ENCODE measurements around the gene GATA5. TPM values are rescaled to one million over a fixed set of nuclear protein-coding genes. Genes with fewer than 3 reads are reported as not detected.

GATA5 gene
- total RNA-seq, 1 donor from 2014 or later: not detected

- no peaks in the 10 kb centered on the region for H3K4me1 ChIP-seq (ENCODE audit: insufficient read depth, low read length)
- no peaks in the 10 kb centered on the region for H3K79me2 ChIP-seq (ENCODE audit: insufficient read depth, low read length)
- DNase-seq (ENCODE audit: low read depth) (no peak), FAIRE-seq (no peak)
- H2AFZ ChIP-seq (ENCODE audit: low read depth, low read length): no peak overlapping the region
- no peak overlapping the region for H3K4me3 ChIP-seq (ENCODE audit: insufficient read depth, low read depth, low read length)
- Mint-ChIP-seq H3K9me3 (ENCODE audit: unreplicated experiment) (peaks cover 3% of the 10 kb centered on the region), H3K27me3 (ENCODE audit: low read depth, unreplicated experiment) (peaks cover 22% of the 10 kb centered on the region), H3K27ac (ENCODE audit: unreplicated experiment) (no peak overlapping the region), H3K4me3 (ENCODE audit: unreplicated experiment) (no peak overlapping the region), H3K4me1 (ENCODE audit: low read depth, unreplicated experiment) (peaks cover 2% of the 10 kb centered on the region), H3K36me3 (ENCODE audit: low read depth, unreplicated experiment) (no peaks in the 10 kb centered on the region)
- no peaks in the 10 kb centered on the region for H3K27me3 ChIP-seq (ENCODE audit: insufficient read depth, low read length)
- no peaks in the 10 kb centered on the region for H4K20me1 ChIP-seq (ENCODE audit: insufficient read depth, low read length)
- no peak overlapping the region for H3K27ac ChIP-seq (ENCODE audit: low read depth, low read length)
- no peaks in the 10 kb centered on the region for H3K9me3 ChIP-seq (ENCODE audit: insufficient read depth, low read depth, low read length)
- no peak for TF ChIP-seq EZH2 (IDR thresholded peaks at IDR 0.05; ENCODE audit: insufficient read depth, low read length)
- TF ChIP-seq CTCF (IDR thresholded peaks at IDR 0.05; ENCODE audit: insufficient read depth, low read depth, low read length): no peak
- no peaks in the 10 kb centered on the region for H3K36me3 ChIP-seq (ENCODE audit: insufficient read depth, low read length)
- H3K9ac ChIP-seq (ENCODE audit: low read length): no peak overlapping the region
- no peak overlapping the region for H3K4me2 ChIP-seq (ENCODE audit: low read length)
Measured at GRCh38 chr20:62506791-62507190, 31.0 kb upstream of the GATA5 start.

GRCh38 chr20:62506087-62506486 lies 30.3 kb upstream of the GATA5 start:
- no peaks in the 10 kb centered on the region for H3K9me3 ChIP-seq (ENCODE audit: insufficient read depth, low read depth, low read length)
- Mint-ChIP-seq H3K36me3 (ENCODE audit: low read depth, unreplicated experiment) (no peaks in the 10 kb centered on the region), H3K9me3 (ENCODE audit: unreplicated experiment) (peaks cover 3% of the 10 kb centered on the region), H3K4me3 (ENCODE audit: unreplicated experiment) (no peak overlapping the region), H3K4me1 (ENCODE audit: low read depth, unreplicated experiment) (peaks cover 4% of the 10 kb centered on the region), H3K27ac (ENCODE audit: unreplicated experiment) (no peak overlapping the region), H3K27me3 (ENCODE audit: low read depth, unreplicated experiment) (peaks cover 22% of the 10 kb centered on the region)
- no peaks in the 10 kb centered on the region for H4K20me1 ChIP-seq (ENCODE audit: insufficient read depth, low read length)
- no peaks in the 10 kb centered on the region for H3K27me3 ChIP-seq (ENCODE audit: insufficient read depth, low read length)
- no peak overlapping the region for H3K4me3 ChIP-seq (ENCODE audit: insufficient read depth, low read depth, low read length)
- H3K4me2 ChIP-seq (ENCODE audit: low read length): no peak overlapping the region
- H3K9ac ChIP-seq (ENCODE audit: low read length): no peak overlapping the region
- no peak overlapping the region for H3K27ac ChIP-seq (ENCODE audit: low read depth, low read length)
- no peaks in the 10 kb centered on the region for H3K4me1 ChIP-seq (ENCODE audit: insufficient read depth, low read length)
- DNase-seq (ENCODE audit: low read depth) (no peak), FAIRE-seq (no peak)
- no peak overlapping the region for H2AFZ ChIP-seq (ENCODE audit: low read depth, low read length)
- TF ChIP-seq CTCF (IDR thresholded peaks at IDR 0.05; ENCODE audit: insufficient read depth, low read depth, low read length): no peak
- TF ChIP-seq EZH2 (IDR thresholded peaks at IDR 0.05; ENCODE audit: insufficient read depth, low read length): no peak
- no peaks in the 10 kb centered on the region for H3K36me3 ChIP-seq (ENCODE audit: insufficient read depth, low read length)
- H3K79me2 ChIP-seq (ENCODE audit: insufficient read depth, low read length): no peaks in the 10 kb centered on the region

- Histone ChIP-seq H3K9me3 (ENCODE audit: insufficient read depth, low read depth, low read length) (no peaks in the 10 kb centered on the region), H3K27ac (ENCODE audit: low read depth, low read length) (no peak overlapping the region), H3K4me3 (ENCODE audit: insufficient read depth, low read depth, low read length) (no peak overlapping the region), H3K27me3 (ENCODE audit: insufficient read depth, low read length) (no peaks in the 10 kb centered on the region), H3K4me2 (ENCODE audit: low read length) (no peak overlapping the region), H3K9ac (ENCODE audit: low read length) (no peak overlapping the region), H4K20me1 (ENCODE audit: insufficient read depth, low read length) (peaks cover 3% of the 10 kb centered on the region), H3K79me2 (ENCODE audit: insufficient read depth, low read length) (no peaks in the 10 kb centered on the region), H3K36me3 (ENCODE audit: insufficient read depth, low read length) (no peaks in the 10 kb centered on the region), H2AFZ (ENCODE audit: low read depth, low read length) (no peak overlapping the region), H3K4me1 (ENCODE audit: insufficient read depth, low read length) (no peaks in the 10 kb centered on the region)
- FAIRE-seq (no peak), DNase-seq (ENCODE audit: low read depth) (no peak)
- Mint-ChIP-seq H3K4me3 (ENCODE audit: unreplicated experiment) (no peak overlapping the region), H3K9me3 (ENCODE audit: unreplicated experiment) (peaks cover 3% of the 10 kb centered on the region), H3K27me3 (ENCODE audit: low read depth, unreplicated experiment) (peaks cover 22% of the 10 kb centered on the region), H3K27ac (ENCODE audit: unreplicated experiment) (no peak overlapping the region), H3K4me1 (ENCODE audit: low read depth, unreplicated experiment) (peaks cover 4% of the 10 kb centered on the region), H3K36me3 (ENCODE audit: low read depth, unreplicated experiment) (no peaks in the 10 kb centered on the region)
- TF ChIP-seq EZH2 (IDR thresholded peaks at IDR 0.05; ENCODE audit: insufficient read depth, low read length) (no peak), CTCF (IDR thresholded peaks at IDR 0.05; ENCODE audit: insufficient read depth, low read depth, low read length) (no peak)
Measured at GRCh38 chr20:62505337-62506045, 29.7 kb upstream of the GATA5 start.
